Activated T-cell treated with anti-CD3 and anti-CD28 coated beads for 48 hours (primary cell): Measurements from ENCODE around the gene RUNX3.

Experiments used
- DNase-seq: peaks from one replicate; pipeline ENCODE4 v3.0.0-alpha.2; 2020; ENCODE audit warnings: low read depth

RUNX3 gene

DNA sequence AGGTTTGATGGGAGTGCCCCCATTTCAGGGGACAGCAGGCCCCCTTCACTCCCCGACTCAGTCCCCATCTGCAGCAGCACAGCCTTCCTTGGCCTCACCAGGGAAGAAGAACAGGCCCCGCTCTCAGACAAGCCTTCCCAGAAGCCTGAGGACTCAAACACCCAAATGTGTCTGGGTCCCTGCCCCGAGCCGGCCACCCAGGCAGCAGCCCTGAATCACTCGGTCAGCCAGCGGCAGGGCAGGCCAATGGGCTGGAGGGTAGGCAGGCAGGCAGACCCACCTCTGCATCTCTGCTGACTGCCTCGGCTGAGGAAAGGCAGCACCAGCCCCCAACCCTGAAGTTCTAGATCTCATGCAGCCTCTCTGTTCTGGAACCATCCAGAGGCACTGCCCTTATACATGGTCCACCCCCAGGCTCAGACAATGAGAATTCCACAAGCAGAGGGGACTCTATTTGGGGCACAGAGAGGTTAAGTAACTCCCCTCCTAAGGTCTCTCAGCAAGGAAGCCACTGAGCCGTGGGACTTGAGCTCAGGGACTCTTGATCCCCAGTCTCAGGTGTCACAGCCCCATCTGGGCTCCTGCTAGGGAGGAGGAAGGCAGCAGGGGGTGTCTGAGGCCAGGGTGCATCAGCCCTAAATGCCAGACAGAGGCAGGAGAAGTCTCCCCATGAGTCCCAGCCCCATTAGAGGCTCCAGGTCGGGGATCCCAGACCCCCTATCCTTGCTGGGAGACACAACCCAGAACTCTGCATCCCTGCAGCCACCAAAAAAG, 33.2 kb upstream of the RUNX3 start:
- no peak for DNase-seq

- no peak for DNase-seq
These were observed 32.1 kb upstream of the RUNX3 start for GRCh38 chr1:24961961-24962861.

DNA sequence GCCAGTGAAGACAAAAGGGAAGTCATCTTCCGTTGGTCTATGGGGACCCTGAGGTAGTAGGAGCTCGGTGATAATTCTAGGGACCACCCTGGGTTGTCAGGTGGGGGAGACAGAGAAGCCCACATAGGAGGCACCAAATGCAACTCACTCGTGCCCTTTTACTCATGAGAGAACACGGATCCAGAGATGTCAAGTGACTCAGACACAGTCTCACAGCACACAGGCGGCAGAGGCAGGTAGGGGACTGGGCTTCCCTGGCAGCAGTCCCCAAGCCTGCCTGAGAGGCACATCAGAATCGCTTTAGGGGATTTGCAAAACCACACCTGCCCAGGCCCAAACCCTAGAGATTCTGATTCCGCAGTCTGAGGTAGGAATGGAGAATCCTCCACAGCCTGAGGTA, 31.3 kb upstream of the RUNX3 start:
- no peak for DNase-seq

GRCh38 chr1:24960071-24960801, 30.2 kb upstream of the RUNX3 start:
- DNase-seq: no peak

GRCh38 chr1:24959623-24959975, 29.5 kb upstream of the RUNX3 start:
- no peak for DNase-seq

DNA sequence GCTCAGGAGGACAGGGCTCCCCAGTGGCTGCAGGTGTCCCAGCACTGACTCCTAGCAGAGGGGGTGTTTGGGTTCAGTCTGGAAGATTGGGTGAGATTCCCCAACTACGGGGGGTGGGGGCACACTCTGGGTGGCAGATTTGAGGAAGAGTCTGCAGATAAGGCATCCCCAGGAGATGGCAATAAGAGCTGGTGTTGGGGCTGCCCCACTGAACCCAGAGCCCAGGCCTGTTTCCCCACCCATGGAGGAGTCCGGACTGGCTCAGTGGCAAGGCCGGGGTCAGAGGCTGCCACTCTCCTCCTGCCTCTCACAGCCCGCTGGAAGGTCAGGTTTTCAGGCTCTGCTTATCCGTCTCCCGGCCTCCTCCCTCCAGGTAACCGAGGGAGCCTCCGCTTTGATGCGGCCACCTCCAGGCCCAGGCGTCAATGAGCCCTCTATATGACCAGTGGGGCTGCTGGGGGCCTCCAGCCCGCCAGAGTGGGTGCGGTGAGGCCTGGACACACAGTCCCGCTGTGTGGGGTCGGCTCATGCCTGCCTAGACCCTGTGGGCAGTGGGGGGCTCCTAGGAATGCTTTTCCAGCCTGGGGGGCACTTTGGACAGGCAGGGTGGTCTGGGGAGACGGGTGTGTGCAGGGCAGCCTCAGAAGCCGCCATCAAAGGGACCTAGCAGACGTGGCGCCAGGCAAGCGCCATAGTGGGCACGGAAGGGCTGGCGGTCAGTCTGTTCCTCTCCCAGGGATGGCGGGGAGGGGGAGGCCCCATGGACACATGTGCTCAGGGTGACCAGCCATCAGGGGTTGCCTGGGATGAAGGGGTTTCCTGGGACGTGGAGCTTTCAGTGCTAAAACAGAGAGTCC, 28.9 kb upstream of the RUNX3 start:
- DNase-seq: no peak

DNA sequence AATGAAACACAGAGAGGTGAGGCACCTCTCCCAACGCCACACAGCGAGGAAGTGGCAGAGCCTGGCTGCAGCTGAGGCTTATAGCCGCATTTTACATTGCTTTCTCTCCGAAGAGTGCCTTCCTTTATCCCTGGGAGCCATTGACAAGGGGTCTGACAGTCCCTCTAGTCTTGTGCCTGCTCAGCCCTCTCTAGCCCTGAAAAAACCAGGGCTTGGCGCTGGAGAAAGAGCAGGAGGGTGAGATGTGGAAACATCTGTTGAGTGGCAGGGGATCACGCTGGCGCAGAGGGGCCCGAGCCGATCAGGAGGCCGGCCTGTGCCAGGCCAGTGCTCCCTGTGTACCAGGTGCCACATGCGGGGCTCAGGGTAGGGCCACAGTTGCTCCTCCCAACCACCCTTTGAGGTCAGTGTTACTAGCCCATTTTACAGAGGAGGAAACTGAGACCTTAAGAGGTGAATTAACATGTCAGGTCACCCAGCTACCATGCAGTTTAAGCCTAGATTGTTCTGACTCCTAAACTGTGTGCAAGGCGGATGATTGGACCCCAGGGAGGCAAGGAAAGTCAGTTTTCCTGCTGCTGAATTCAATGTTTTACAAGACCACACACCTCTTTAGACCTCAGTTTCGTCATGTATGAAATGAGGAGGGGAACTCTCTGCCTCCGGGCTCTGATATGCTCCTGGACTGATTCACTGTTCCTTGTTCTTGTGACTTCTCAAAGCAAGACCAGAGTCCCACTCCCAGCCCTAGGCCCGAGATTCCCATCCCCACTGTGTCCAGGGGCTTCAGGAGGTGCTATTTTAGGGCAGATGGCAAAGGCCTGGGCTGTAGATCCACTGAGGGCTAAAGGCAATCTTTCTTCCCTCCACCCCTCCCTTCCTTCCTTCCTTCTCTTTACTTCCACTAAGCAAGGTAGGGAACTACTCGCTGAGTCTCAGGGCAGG, 28.0 kb upstream of the RUNX3 start:
- DNase-seq: no peak

- DNase-seq: no peak
These were observed 27.1 kb upstream of the RUNX3 start for GRCh38 chr1:24957016-24957807.

DNA sequence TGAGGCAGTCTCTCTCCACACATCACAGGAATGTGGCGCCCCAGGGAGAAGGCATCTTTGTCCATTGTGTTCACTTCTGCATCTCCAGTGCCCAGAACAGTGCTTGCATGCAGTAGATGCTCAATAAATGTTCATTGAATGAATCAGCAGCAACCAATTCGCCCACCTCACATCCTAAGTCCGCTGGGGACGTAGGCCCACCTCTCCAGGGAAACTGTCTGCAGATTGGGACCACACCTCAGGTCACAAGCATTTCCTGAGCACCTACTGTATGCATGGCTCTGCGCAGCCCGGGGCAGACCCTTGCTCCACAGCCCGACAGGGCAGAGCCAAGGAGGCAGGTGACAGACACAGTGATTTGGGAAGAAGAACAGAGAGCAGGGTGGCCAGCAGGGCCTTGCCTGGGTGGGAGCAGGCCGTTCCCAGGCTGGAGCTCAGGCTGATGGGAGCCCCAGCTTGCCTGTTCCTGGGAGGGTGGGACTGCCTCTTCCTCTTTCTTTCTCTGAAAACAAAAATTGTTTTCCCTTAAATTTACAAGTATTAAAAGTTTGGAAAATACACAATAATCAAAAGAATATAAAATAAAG, 25.8 kb upstream of the RUNX3 start:
- DNase-seq: no peak

- peak; percentile 66 for DNase-seq
These were observed 25.1 kb upstream of the RUNX3 start for GRCh38 chr1:24955161-24955560.

DNA sequence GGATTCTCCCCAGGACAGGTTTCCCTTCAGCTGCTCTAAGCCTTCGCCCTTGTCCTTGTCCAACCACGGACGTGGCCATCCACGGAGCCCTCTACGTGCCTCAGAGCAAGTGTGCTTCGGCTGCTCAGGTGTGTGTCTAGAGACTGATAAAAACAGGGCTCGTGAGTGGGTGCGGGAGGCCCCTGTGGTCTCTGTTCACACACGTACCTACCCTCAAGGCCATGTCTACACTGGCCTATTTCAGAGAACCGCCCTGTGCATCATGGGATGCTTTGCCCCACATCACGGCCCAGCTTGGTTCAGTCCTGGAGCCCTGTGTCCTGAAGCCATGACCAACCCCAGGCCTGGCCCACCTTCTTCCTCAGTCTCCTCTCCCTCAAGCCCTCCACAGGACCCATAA, 24.6 kb upstream of the RUNX3 start:
- DNase-seq: no peak

DNA sequence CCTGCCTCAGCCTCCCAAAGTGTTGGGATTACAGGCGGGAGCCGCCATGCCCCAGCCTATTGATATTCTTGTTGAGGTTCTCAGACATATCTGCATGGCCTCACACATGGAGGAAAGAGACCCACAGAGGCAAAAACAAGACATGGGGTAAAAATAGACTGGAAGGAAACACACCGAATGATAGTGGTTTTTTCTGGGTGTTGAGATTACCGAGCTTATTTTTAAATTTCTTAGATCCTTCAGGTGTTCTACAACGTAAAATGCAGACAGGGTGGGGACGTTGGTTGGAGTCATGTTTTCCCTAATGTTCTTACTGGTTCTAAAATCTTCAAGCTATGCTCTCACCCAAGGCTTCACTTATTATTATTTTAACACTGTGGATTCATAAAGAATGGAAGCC, 23.9 kb upstream of the RUNX3 start:
- no peak for DNase-seq

GRCh38 chr1:24952413-24952841, 22.4 kb upstream of the RUNX3 start:
- no peak for DNase-seq

DNA sequence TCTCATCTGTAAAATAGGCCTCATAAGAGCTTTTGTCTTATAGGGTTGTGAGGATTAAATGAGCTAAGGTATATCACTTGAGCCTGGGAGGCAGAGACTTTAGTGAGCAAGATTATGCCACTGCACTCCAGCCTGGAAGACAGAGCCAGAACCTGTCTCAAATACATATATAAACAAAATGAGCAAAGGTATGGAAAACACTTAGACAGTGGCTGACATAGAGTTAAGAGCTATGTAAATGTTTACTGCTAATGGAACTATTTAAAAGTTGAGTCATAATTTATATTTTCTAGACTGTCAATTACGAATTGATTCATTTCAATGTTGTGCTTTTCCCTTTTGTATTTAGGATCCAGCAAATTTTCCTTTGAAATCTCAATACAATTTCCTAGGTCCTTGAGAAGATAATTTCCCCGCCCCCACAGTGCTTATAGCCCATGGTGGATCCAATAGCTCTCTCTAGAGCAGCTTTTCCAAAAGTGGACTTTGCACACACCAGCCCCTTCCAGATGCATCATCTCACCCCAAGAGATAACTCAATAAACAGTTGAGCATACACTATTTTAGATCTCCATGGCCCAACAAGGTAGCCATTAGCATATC, 21.8 kb upstream of the RUNX3 start:
- no peak for DNase-seq

- DNase-seq: no peak
These were observed 21.3 kb upstream of the RUNX3 start for GRCh38 chr1:24951337-24951736.

DNA sequence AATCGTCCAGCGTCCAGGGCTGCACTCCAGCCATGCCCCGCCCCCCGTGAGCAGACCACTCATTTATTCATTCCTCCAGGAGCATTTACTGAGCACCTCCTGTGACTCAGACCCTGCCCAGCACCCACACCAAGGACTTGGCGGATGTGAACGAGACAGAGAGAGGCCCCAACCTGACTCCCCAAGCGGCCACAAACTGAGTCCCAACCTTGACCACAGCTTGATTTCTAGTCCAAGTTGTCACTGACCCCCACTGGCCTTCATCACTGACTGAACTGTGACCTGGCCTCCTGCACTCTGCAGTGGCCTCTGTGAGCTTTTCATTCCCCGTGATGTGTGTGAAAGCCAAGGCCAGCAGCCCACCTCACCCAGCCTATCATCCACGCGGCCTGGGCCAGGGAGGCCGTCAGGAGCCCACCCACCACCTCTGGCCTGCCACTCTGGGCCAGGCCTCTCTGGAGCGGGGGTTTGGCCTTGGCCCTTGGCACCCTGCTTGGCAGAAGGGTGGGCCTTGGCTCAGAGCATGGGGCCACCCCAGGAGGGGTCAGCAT, 19.3 kb upstream of the RUNX3 start:
- DNase-seq: no peak

DNA sequence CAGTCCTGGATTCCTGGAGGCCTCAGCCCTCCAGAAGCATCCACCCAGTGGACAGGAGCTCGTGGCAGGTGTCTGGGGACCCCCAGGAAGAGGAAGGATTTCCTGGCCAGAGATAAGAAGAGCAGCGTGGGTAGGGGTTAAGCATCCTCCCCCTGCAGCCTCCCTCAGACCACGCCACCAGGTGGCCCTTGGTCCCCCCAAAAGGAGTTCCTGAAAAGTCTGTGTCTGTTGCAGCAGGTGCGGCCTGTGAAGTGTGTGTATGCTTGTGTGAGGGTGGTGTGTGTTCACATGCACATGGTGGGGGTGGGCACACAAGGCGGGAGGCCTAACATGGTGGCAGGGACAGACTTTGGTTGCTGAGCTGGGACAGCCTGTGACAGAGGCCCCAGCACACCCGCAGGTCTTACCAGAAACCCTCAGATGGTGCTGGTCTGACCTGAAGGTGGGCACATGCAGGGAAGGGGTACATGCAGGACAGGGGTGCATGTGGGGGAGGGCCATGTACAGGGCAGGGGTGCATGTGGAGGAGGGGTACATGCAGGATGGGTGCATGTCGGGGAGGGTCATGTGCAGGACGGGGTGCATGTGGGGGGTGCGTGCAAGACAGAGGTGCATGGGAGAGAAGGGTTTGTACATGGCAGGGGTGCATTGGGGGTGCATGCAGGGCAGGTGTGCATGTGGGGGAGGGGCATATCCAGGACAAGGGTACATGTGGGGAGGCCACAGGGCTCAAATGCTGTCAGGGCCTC, 18.2 kb upstream of the RUNX3 start:
- DNase-seq: no peak
